ENCODE measurements around the gene OR2B2.
A peak's percentile ranks its signal among the peaks of the same experiment; 100 is the strongest.

Gene OR2B2

DNA sequence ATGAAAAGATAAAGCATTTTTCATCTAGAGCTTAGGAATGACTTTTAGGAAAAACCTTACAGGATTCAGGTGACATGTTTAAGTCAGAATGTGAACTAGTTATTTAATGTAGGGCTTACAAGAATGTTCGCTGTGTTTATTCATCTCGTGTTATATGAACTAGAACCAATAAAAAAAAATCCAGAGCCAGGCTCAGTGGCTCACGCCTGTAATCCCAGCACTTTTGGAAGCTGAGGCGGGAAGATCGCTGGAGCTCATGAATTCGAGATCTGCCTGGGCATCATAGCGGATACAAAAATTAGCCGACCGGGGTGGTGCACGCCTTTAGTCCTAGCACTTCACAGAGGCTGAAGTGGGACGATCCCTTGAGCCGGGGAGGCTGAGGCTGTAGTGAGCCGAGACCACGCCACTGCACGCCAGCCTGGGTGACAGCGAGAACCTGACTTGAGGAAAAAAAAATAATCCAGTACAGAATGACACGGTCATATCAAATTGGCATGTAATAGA is 46.3 kb downstream of the OR2B2 start:
- ChIA-PET CTCF (interaction anchor here (1.1 to 9.5 kb wide), 13 partner anchors 8 to 114 kb away, joined by 3 to 85 read pairs (median 4); a partner anchor contains a TSS), POLR2A (interaction anchor here (0.7 to 12.0 kb wide), 25 partner anchors 8 to 1844 kb away, joined by 3 to 240 read pairs (median 7); a partner anchor contains a TSS)
- no peak for DNase-seq (ENCODE audit: extremely low spot score)
- TF ChIP-seq, protein P1, sequence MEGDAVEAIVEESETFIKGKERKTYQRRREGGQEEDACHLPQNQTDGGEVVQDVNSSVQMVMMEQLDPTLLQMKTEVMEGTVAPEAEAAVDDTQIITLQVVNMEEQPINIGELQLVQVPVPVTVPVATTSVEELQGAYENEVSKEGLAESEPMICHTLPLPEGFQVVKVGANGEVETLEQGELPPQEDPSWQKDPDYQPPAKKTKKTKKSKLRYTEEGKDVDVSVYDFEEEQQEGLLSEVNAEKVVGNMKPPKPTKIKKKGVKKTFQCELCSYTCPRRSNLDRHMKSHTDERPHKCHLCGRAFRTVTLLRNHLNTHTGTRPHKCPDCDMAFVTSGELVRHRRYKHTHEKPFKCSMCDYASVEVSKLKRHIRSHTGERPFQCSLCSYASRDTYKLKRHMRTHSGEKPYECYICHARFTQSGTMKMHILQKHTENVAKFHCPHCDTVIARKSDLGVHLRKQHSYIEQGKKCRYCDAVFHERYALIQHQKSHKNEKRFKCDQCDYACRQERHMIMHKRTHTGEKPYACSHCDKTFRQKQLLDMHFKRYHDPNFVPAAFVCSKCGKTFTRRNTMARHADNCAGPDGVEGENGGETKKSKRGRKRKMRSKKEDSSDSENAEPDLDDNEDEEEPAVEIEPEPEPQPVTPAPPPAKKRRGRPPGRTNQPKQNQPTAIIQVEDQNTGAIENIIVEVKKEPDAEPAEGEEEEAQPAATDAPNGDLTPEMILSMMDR (IDR thresholded peaks at IDR 0.05; ENCODE audit: control extremely low read depth, extremely low read depth, low read depth, missing control alignments): no peak

DNA sequence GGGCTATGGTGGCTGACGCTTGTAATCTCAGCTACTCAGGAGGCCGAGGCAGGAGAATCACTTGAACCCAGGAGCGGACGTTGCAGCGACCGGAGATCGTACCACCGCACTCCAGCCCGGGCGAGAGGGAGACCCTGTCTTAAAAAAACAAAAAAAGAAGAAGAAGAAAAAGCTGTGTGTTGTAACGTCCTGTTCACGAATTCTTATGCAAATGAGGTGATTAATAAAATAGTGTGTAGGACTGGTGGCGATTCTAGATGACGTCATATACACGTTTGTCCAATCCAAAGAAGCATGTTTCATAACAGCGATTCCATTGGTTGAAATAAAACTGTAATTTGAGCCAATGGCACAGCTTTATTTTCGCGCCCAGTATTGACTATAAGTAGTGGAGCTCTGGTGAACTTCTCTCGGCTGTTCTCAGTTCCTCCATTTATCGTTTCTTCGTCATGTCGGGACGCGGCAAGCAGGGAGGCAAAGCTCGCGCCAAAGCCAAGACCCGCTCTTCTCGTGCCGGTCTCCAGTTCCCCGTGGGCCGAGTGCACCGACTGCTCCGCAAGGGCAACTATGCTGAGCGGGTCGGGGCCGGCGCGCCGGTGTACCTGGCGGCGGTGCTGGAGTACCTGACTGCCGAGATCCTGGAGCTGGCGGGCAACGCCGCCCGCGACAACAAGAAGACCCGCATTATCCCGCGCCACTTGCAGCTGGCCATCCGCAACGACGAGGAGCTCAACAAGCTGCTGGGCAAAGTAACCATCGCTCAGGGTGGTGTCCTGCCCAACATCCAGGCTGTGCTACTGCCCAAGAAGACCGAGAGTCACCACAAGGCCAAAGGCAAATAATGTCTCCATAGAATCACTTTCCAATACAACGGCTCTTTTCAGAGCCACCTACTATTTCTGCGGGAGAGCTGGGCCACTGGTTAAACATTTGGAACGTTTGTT is 47.0 kb downstream of the OR2B2 start:
- TF ChIP-seq, protein P1 (IDR thresholded peaks at IDR 0.05; ENCODE audit: control extremely low read depth, extremely low read depth, low read depth, missing control alignments): no peak
- peak; percentile 89 for DNase-seq (ENCODE audit: extremely low spot score)
- POLR2A ChIA-PET: interaction anchor here (0.5 to 12.0 kb wide), 28 partner anchors 8 to 1834 kb away, joined by 3 to 240 read pairs (median 5); a partner anchor contains a TSS
- CTCF ChIA-PET: interaction anchor here (1.1 to 9.5 kb wide), 13 partner anchors 9 to 113 kb away, joined by 3 to 85 read pairs (median 3); a partner anchor contains a TSS

DNA sequence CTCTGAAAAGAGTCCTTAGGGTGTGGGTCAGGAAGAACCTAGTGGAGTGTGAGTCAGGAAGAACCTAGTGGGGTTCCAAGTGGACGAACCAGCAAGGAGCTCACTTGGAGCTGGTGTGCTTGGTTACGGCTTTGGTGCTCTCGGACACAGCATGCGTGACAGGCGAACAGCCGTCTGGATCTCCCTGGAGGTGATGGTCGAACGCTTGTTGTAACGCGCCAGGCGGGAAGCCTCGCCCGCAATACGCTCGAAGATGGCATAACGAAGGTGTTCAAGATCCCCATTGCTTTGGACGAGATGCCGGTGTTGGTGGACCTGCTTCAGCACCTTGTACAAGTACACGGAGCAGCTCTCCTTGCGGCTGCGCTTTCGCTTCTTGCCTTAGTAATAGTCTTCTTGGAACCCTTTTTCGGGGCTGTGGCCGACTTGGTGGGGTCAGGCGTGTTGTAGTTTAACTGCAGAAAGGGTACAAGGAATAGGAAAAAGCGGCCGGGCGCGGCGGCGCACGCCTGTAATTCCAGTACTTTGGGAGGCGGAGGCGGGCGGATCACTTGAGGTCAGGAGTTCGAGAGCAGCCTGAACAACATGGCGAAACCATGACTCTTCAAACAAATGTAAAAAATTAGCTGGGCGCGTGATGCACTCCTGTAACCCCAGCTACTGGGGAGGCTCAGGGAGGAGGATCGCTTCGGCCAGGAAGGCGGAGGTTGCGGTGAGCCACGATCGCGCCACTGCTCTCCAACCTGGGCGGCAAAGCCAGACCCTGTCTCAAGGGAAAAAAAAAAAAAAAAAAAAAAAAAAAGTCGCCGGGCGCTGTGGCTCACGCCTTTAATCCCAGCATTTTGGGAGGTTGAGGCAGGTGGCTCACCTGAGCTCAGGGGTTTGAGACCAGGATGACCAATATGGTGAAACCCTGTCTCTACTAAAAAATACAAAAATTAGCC is 48.0 kb downstream of the OR2B2 start:
- ChIA-PET CTCF (interaction anchor here (1.3 to 9.5 kb wide), 9 partner anchors 10 to 57 kb away, joined by 3 to 85 read pairs (median 5); a partner anchor contains a TSS), POLR2A (interaction anchor here (0.5 to 12.0 kb wide), 25 partner anchors 8 to 1833 kb away, joined by 3 to 240 read pairs (median 6); a partner anchor contains a TSS)
- no peak for DNase-seq (ENCODE audit: extremely low spot score)
- TF ChIP-seq, protein P1 (IDR thresholded peaks at IDR 0.05; ENCODE audit: control extremely low read depth, extremely low read depth, low read depth, missing control alignments): no peak

DNA sequence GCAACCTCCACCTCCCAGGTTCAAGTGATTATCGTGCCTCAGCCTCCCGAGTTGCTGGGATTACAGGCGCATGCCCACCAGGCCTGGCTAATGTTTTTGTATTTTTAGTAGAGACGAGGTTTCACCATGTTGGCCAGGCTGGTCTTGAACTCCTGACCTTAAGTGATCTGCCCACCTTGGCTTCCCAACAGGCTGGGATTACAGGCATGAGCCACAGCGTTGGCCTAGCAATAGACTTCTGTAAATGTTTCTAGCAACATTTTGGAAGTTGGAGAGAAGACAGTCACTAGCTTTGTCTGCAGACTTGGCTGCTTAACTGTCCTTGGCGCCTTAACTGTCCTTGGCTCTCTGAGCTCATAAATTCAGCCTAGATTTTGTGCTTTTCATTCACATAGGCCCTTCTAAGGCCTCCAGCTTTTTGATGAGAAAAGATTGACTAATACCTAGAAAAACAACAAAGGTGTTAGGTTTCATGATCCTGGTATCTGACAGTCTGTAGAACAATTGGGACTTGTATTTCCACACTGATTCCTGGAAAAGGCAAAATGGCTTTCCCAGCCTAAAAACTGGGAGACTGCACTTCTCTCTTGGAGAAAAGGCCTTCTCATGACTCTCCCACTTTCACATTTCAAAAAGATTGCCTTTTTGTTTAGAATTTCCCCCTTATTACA is 49.7 kb downstream of the OR2B2 start:
- DNase-seq (ENCODE audit: extremely low spot score): no peak
- ChIA-PET POLR2A (interaction anchor here (1.1 to 8.1 kb wide), 3 partner anchors 9 to 31 kb away, joined by 4 to 168 read pairs (median 29); a partner anchor contains a TSS), CTCF (interaction anchor here (1.0 to 9.5 kb wide), 5 partner anchors 9 to 91 kb away, joined by 3 to 85 read pairs (median 7); a partner anchor contains a TSS)
- TF ChIP-seq, protein P1 (IDR thresholded peaks at IDR 0.05; ENCODE audit: control extremely low read depth, extremely low read depth, low read depth, missing control alignments): no peak

DNA sequence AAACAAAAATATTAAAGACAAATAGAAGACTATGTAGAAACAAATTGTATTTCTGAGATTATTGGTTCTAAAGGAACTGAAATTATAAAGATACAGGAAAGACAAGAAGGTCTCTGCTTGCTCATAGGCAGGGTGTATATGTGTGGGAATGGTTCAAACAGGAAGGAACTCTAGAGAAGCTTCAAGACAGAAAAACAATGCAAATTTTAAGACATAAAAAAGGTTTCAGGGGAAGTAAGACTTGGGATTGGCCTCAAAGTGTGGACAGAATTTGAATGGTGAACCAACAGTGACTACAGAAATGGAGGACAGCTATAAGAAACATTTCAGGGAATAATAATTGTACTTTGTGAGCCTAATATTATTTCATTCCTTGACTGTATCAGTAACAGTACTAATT is 50.3 kb downstream of the OR2B2 start:
- ChIA-PET CTCF (interaction anchor here (1.7 to 9.5 kb wide), 3 partner anchors 10 to 26 kb away, joined by 7 to 79 read pairs (median 7); a partner anchor contains a TSS), POLR2A (interaction anchor here (1.1 to 8.1 kb wide), 3 partner anchors 10 to 32 kb away, joined by 4 to 168 read pairs (median 29); a partner anchor contains a TSS)
- DNase-seq (ENCODE audit: extremely low spot score): no peak
- TF ChIP-seq, protein P1 (IDR thresholded peaks at IDR 0.05; ENCODE audit: control extremely low read depth, extremely low read depth, low read depth, missing control alignments): no peak
